Measurements from ENCODE around the gene AGPAT2. TPM values are rescaled to one million over a fixed set of nuclear protein-coding genes. Genes with fewer than 3 reads are reported as not detected.

The AGPAT2 gene
- total RNA-seq, 1 experiment from 2014 or later: 30.4 TPM

DNA sequence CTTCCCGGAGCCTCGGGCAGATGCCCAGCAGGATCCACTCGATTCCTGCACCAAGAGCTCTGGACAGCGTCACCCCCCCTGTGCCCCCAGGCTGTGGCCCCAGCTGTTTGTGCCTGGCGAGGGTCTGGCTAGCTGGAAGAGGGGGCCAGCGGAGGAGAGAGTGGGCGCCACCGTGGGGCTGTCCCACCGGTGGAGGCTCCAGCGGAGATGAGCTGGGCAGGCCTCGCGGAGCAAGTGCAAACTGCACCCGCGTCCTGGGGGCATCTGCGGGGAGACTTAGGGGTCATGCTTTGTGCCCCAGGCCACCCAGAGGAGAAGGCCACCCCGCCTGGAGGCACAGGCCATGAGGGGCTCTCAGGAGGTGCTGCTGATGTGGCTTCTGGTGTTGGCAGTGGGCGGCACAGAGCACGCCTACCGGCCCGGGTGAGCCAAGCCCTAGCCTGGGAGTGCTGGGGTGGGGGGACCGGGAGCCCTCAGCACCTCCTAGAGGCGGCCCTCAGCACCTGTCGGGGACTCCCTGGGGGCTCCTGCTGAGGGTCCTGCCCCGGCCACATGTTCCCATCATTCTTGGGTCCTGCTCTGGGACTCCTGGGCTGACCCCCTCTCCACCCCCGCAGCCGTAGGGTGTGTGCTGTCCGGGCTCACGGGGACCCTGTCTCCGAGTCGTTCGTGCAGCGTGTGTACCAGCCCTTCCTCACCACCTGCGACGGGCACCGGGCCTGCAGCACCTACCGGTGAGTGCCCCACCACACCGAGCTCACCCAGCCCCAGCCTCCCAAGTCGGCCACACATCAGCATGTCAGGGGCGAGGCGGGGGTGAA is 19.1 kb downstream of the AGPAT2 start:
- no peak for DNase-seq (ENCODE audit: unreplicated experiment)
- no peaks in the 10 kb centered on the region for H3K27me3 Mint-ChIP-seq (ENCODE audit: insufficient read depth, unreplicated experiment)
- POLR2A ChIA-PET: no interaction called here
- TF ChIP-seq, protein P1, sequence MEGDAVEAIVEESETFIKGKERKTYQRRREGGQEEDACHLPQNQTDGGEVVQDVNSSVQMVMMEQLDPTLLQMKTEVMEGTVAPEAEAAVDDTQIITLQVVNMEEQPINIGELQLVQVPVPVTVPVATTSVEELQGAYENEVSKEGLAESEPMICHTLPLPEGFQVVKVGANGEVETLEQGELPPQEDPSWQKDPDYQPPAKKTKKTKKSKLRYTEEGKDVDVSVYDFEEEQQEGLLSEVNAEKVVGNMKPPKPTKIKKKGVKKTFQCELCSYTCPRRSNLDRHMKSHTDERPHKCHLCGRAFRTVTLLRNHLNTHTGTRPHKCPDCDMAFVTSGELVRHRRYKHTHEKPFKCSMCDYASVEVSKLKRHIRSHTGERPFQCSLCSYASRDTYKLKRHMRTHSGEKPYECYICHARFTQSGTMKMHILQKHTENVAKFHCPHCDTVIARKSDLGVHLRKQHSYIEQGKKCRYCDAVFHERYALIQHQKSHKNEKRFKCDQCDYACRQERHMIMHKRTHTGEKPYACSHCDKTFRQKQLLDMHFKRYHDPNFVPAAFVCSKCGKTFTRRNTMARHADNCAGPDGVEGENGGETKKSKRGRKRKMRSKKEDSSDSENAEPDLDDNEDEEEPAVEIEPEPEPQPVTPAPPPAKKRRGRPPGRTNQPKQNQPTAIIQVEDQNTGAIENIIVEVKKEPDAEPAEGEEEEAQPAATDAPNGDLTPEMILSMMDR (IDR thresholded peaks at IDR 0.05; ENCODE audit: unreplicated experiment): no peak
- no TSS peak for BruUV-seq (replicated peaks)
- H3K36me3 Mint-ChIP-seq (ENCODE audit: insufficient read depth, unreplicated experiment): peaks cover 11% of the 10 kb centered on the region
- intact Hi-C loops (cut with micrococcal nuclease): no loop called here
- CTCF ChIA-PET: interaction anchor here (0.5 to 0.7 kb wide), 3 partner anchors 21 to 61 kb away, joined by 3 to 4 read pairs (median 3); no protein-coding TSS in a partner anchor
- no peak overlapping the region for H3K27ac Mint-ChIP-seq (ENCODE audit: low read depth, unreplicated experiment)
- no peaks in the 10 kb centered on the region for H3K4me1 Mint-ChIP-seq (ENCODE audit: insufficient read depth, unreplicated experiment)
- H3K4me3 Mint-ChIP-seq (ENCODE audit: unreplicated experiment): no peak overlapping the region
- H3K9me3 Mint-ChIP-seq (ENCODE audit: unreplicated experiment): no peaks in the 10 kb centered on the region

DNA sequence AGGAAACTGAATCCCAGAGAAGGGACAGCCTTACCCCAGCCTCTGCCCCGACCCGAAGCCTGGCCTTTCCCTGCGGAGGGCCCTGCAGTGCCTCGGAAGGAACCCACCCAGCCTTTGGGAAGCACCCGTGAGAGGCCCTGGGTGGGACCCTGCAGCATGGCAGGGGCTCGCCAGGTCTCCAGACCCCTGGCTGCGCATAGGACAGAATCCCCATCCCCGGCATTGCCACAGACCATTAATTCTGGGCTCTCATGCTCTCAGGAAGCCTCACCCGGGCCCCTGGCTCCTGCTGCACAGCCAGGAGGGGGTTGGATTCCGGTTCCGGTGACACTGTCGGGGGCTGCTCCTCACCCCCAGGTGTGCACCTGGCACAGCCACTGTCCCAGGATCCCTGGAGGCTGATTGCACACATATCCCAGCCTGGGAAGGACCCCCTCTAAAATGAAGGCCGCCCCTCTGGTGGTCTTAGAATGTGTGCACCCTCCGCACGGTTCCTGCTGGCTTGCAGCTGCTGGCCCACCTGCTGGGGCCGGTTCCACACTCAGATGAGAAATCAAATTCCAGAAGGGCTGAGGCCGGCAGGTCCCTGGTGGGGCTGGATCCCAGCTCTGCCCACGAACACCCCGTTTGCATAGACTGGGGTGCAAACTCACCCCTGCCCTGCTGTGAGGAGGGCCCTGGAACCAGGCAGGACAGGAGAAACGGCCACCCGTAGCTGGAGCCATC is 19.9 kb downstream of the AGPAT2 start:
- H3K4me1 Mint-ChIP-seq (ENCODE audit: insufficient read depth, unreplicated experiment): no peaks in the 10 kb centered on the region
- CTCF ChIA-PET: interaction anchor here (0.6 to 0.7 kb wide), 3 partner anchors 20 to 388 kb away, joined by 3 to 4 read pairs (median 3); no protein-coding TSS in a partner anchor
- no peak overlapping the region for H3K4me3 Mint-ChIP-seq (ENCODE audit: unreplicated experiment)
- no TSS peak for BruUV-seq (replicated peaks)
- H3K27me3 Mint-ChIP-seq (ENCODE audit: insufficient read depth, unreplicated experiment): no peaks in the 10 kb centered on the region
- POLR2A ChIA-PET: interaction anchor here (0.7 kb wide), 1 partner anchor 1080 kb away, joined by 3 read pairs; no protein-coding TSS in a partner anchor
- no peak overlapping the region for H3K27ac Mint-ChIP-seq (ENCODE audit: low read depth, unreplicated experiment)
- no peak for DNase-seq (ENCODE audit: unreplicated experiment)
- intact Hi-C loops (cut with micrococcal nuclease): no loop called here
- no peaks in the 10 kb centered on the region for H3K9me3 Mint-ChIP-seq (ENCODE audit: unreplicated experiment)
- H3K36me3 Mint-ChIP-seq (ENCODE audit: insufficient read depth, unreplicated experiment): peaks cover 6% of the 10 kb centered on the region
- TF ChIP-seq, protein P1 (IDR thresholded peaks at IDR 0.05; ENCODE audit: unreplicated experiment): no peak

DNA sequence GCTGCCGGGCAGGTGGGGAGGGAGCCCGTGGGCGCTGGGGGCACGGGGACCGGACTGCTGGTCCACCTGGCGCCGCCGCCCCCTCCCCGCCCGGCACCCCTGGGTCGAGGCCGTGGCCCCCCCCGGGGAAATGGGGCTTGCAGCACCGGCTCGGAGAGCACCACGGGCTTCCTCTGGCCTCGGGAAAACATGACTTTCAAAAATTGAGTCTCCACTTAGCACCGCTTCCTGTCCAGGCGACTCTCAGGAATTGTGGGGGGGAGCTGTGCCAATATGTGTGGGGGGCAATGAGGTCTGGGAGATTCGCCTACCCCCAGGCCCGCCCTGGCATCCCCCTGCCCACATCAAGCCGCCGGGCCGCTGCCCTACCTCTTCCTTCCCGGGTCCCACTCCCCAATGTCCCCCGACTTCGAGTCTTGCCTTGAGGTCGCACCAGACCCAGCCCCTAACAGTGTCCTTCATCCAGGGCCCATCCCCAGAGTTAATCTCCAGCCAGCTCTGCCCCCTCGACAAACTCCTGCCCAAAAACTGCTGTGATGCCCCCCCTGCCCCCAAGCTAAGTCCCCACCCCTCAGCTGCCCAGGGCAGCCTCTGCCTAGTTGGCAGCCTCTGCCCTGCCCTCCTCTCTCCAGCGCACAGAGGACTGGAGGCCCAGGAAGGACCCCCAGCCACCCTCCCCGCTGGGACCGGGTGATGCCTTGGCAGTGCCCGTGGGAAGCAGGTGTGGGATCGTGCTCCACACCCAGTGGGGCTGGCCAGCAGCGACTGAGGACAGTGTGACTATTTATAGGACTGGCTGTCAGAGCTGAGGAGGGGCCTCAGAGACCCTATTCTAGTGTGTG is 20.7 kb downstream of the AGPAT2 start:
- Mint-ChIP-seq H3K4me1 (ENCODE audit: insufficient read depth, unreplicated experiment) (no peaks in the 10 kb centered on the region), H3K36me3 (ENCODE audit: insufficient read depth, unreplicated experiment) (peaks cover 6% of the 10 kb centered on the region), H3K27me3 (ENCODE audit: insufficient read depth, unreplicated experiment) (no peaks in the 10 kb centered on the region), H3K27ac (ENCODE audit: low read depth, unreplicated experiment) (no peak overlapping the region), H3K4me3 (ENCODE audit: unreplicated experiment) (peak overlapping the region; percentile 52), H3K9me3 (ENCODE audit: unreplicated experiment) (no peaks in the 10 kb centered on the region)
- intact Hi-C loops (cut with micrococcal nuclease): no loop called here
- CTCF ChIA-PET: interaction anchor here (0.6 to 0.7 kb wide), 3 partner anchors 368 to 843 kb away, joined by 3 to 4 read pairs (median 3); no protein-coding TSS in a partner anchor
- no peak for DNase-seq (ENCODE audit: unreplicated experiment)
- TF ChIP-seq, protein P1 (IDR thresholded peaks at IDR 0.05; ENCODE audit: unreplicated experiment): no peak
- BruUV-seq (replicated peaks): no TSS peak
- POLR2A ChIA-PET: interaction anchor here (0.7 kb wide), 1 partner anchor 1079 kb away, joined by 3 read pairs; no protein-coding TSS in a partner anchor

Data from MCF 10A (cell line).